GM19035 (cell line): Measurements from ENCODE around the gene LRRC8B.
"Not testable (repeated sequence)": the region's sequence is repeated elsewhere in the genome, so short reads cannot be mapped to it uniquely, and the experiment has no call there.

Experiments
- ATAC-seq: cut with Tn5 transposase; IDR thresholded peaks from one replicate; pipeline ENCODE4 v1.9.1; 2021; ENCODE audit not compliant: unreplicated experiment

LRRC8B gene

GRCh38 chr1:89524369-89525168, at the start of gene LRRC8B:
TSS of gene LRRC8B (plus strand) at chr1:89524829. CDS start at chr1:89582651, 57,822 bp downstream.
- peak; percentile 92 for ATAC-seq

- no peak for ATAC-seq
These were observed 49.4 kb upstream of the LRRC8B start for GRCh38 chr1:89475269-89475668.

- no peak for ATAC-seq
These were observed 48.6 kb upstream of the LRRC8B start for GRCh38 chr1:89476072-89476471.

GRCh38 chr1:89483010-89483756, 41.4 kb upstream of the LRRC8B start:
- peak; percentile 60 for ATAC-seq

GRCh38 chr1:89483757-89484077, 40.9 kb upstream of the LRRC8B start:
- no peak for ATAC-seq

- no peak for ATAC-seq
These were observed 40.3 kb upstream of the LRRC8B start for GRCh38 chr1:89484092-89485038.

- ATAC-seq: no peak
These were observed 36.7 kb upstream of the LRRC8B start for GRCh38 chr1:89487972-89488371.

- ATAC-seq: no peak
These were observed 35.4 kb upstream of the LRRC8B start for GRCh38 chr1:89489047-89489729.

- no peak for ATAC-seq
These were observed 34.2 kb upstream of the LRRC8B start for GRCh38 chr1:89490389-89490788.

GRCh38 chr1:89499320-89499719, 25.3 kb upstream of the LRRC8B start:
- no peak for ATAC-seq

- no peak for ATAC-seq
These were observed 22.6 kb upstream of the LRRC8B start for GRCh38 chr1:89502042-89502441.

GRCh38 chr1:89502895-89503294, 21.7 kb upstream of the LRRC8B start:
- ATAC-seq: no peak

- ATAC-seq: no peak
These were observed 20.9 kb upstream of the LRRC8B start for GRCh38 chr1:89503690-89504089.

- ATAC-seq: not testable (repeated sequence)
These were observed 14.6 kb upstream of the LRRC8B start for GRCh38 chr1:89510061-89510460.

GRCh38 chr1:89512996-89513720, 11.5 kb upstream of the LRRC8B start:
- no peak for ATAC-seq

GRCh38 chr1:89516055-89516454, 8.6 kb upstream of the LRRC8B start:
- ATAC-seq: no peak

- no peak for ATAC-seq
These were observed 6.4 kb upstream of the LRRC8B start for GRCh38 chr1:89518221-89518631.

- ATAC-seq: no peak
These were observed 4.8 kb upstream of the LRRC8B start for GRCh38 chr1:89519779-89520358.

- ATAC-seq: not testable (repeated sequence)
These were observed 2.7 kb upstream of the LRRC8B start for GRCh38 chr1:89521977-89522376.
